HuH-7 (cell line): ENCODE measurements around the gene ECSIT.

ENCODE experiments used
- DNase-seq: peaks from one replicate; pipeline ENCODE4 v3.0.0; 2011; ENCODE audit warnings: low spot score

The ECSIT gene

DNA sequence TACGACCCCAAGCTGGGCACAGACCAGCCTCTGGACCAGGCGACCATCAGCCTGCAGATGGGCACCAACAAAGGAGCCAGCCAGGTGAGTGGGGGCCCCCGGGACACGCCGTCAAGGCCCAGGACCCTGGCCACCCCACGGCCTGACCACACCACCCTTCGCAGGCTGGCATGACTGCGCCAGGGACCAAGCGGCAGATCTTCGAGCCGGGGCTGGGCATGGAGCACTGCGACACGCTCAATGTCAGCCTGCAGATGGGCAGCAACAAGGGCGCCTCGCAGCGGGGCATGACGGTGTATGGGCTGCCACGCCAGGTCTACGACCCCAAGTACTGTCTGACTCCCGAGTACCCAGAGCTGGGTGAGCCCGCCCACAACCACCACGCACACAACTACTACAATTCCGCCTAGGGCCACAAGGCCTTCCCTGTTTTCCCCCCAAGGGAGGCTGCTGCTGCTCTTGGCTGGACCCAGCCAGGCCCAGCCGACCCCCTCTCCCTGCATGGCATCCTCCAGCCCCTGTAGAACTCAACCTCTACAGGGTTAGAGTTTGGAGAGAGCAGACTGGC lies 20.5 kb upstream of the ECSIT start:
- no peak for DNase-seq

DNA sequence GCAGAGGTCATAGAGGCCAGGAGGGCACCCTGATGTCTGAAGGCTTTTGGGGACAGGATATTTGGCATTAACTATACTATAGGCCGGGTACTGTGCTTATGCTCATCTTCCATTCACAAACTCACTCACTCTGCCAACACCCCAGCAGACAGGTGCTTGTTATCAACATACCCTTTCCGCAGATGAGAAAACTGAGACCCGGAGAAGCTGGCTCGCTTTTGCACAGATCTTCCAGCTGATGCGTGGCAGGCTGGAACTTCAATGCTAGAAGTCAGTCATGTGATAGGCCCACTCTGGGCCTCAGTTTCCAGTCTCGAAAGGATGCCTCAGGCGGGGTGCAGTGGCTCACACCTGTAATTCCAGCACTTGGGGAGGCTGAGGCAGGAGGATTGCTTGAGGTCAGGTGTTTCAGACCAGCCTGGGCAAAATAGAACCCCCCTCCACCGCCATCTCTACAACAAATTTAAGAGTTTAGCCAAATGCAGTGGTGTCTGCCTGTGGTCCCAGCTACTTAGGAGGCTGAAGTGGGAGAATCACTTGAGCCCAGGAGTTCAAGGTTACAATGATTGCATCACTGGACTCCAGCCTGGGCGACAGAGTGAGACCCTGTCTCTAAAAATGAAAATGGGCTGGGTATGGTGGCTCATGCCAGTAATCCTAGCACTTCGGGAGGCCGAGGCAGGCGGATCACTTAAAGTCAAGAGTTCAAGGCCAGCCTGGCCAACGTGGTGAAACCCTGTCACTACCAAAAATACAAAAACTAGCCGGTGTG lies 19.2 kb upstream of the ECSIT start:
- no peak for DNase-seq

DNA sequence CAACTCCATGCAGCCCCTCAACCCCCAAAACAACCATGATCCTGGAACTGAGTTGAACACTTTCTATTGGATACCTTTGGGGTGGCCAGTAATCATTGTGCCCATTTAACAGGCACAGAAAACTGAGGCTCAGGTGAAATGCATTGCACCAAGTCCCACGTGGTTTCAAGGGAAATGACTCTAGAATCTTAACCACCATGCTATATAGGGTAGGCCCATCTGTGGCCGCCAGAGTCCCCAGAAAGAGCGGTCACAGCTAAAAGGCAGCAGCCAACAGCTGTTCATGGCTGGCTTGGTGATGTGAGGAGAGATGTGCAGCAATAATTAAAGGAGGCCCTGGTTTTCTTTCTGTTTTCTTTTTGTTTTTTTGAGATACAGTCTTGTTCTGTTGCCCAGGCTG lies 12.3 kb upstream of the ECSIT start:
- no peak for DNase-seq

DNA sequence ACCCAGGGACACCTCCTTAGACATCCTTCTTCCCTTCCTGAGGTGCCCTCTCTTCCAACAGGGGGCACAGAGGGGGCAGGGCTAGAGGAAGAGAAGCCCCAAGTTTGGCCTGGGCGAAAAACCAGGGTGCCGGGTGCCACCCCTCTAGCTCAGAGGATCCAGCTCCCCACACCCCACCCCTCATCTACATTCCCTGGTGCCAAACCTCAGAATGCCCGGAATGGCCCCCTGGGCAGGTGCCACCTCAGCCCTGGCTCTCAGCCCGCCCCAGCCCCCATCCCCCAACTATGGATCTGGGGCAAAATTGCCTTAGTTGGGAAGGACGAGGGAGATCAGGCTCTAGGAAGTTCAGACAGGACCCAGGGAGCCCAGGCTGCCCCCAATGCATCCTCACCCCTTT lies 11.7 kb upstream of the ECSIT start:
- no peak for DNase-seq

DNA sequence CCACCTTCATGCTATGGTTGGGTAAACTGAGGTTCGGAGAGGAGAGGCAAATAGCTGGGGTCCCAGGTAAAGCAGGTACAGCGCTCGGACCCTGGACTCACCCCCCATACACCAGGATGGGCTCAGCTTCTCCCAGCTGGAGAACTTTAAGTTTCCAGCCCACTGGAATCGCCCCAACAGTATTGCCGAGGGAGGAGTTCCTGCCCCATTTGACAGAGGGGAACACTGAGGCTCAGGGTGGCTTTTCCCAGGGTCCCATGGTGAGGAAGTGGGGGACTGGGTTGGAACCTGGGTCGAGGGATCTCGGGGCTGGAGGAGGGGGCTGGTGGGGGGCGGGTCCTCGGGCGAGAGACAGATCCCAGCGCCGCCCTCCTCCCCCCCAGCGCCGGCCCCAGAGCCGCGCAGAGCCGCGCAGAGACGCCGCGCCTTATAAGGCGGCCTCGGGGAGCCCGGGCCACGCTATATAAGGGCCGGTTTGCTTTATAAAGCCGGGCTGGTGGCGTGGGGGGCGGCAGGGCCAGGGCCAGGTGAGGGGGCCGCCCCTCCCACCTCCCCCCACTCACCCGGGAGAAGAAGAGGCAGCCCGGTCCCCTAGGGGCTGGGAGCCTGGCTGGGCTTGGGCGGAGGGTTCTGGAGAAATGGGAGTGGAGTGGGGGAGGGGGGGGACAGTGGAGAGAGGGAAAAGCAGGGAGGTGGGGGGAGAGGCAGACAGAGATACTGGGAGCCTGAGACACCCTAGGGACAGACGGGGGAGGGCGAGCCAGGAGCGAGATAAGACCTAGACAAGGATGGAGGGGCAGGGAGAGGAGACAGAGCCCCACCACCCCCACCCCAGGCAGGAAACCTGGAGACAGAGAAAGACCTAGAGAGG lies 10.8 kb upstream of the ECSIT start:
- DNase-seq = no peak

DNA sequence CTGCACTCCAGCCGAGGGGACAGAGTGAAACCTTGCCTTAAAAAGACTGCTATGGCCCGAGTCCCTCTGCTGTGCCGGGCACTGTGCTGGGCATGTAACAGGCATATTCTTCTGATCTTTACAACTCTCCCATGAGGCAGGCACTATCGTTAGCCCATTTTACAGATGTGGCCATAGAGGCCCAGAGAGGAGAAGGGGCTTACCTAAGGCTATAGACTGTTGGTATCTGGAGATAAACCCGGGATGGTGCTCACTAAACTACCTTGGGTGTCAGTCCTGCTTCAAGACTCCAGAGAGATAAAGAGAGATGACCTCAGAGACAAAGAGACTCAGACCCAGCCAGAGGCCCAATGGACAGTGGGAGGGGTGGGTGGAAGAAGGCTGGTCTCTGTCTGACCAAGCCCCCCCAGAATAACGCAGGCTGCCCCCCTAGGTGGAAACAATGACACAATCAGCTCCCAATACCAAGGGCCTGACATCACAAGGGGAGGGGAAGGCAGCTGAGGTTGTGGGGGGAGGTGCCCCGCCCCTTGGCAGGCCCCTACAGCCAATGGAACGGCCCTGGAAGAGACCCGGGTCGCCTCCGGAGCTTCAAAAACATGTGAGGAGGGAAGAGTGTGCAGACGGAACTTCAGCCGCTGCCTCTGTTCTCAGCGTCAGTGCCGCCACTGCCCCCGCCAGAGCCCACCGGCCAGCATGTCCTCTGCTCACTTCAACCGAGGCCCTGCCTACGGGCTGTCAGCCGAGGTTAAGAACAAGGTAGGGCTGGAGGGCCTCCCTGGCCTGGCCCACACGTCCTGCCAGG lies 9.5 kb upstream of the ECSIT start, which contains the start of gene CNN1:
CNN1 (plus strand) TSS at position 620 of the 805 bp plus-strand sequence; CDS start at position 697, 77 bp downstream.
- no peak for DNase-seq

DNA sequence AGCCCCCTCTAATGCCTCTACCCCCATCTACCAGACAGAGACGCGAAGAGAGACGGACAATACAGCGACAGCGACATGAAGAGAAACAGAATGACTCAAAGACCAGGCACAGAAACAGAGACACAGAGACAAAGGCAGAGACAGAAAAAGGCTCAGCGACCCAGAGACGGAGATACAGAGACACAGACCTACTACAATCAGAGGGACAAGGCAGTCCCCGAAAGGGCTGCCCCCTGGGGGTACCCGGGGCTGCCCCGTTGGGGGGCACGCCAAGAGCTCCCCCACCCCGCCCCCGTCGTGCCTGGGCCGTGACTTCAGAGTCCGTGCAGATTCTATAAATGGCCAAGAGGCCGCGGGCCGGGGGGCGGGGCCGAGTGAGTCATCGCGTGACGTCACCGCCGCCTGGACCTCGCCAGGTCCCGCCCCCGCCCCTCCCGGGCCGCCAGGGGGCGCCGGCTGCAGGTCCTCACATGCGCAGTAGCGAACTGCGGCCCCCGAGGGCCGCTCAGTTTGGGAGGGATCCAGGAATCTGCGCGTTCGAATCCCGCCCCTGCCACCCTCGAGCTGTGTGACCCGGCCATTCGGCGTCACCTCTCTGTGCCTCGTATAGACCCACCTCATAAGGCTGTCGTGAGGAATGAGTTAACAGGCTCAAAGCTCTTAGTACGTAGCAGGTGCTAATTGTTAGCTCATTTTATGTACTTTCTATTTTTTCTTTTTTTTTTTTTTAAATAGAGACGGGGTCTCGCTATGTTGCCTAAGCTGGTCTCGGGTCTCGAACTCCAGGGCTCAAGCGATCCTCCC lies 7.1 kb upstream of the ECSIT start:
- peak; percentile 89 for DNase-seq

DNA sequence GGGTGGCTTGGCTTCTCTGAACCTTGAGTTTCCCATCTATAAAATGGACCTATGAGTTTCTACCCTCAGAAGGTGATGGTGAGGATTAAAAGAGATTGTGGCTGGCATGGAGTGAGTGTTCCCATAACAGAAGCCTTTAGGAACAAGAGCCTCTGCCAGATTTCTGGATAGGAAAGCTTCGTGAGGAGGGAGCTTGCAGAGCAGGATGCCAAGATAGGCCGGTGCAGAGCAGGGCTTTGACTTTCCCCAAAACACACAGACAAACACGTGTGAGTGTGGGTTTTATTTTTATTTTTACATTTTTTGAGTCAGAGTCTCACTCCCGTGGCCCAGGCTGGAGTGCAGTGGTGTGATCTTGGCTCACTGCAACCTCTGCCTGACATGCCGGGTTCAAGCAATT lies 6.0 kb upstream of the ECSIT start:
- no peak for DNase-seq

DNA sequence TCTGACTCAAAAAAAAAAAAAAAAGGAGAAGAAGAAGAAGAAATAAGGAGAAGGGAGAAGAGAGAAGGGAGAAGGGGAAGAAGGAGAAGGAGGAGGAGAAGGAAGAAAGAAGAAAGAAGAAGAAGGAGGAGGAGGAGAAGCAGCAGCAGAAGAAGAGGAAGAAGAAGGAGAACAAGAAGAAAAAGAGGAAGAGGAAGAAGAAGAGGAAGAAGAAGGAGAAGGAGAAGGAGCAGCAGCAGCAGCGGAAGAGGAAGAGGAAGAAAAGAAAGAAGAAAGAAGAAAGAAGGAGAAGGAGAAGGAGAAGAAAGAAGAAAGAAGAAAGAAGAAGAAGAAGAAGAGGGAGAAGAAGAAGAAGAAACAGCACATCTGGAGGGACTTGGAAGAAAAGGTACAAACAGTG lies 5.6 kb upstream of the ECSIT start:
- no peak for DNase-seq

DNA sequence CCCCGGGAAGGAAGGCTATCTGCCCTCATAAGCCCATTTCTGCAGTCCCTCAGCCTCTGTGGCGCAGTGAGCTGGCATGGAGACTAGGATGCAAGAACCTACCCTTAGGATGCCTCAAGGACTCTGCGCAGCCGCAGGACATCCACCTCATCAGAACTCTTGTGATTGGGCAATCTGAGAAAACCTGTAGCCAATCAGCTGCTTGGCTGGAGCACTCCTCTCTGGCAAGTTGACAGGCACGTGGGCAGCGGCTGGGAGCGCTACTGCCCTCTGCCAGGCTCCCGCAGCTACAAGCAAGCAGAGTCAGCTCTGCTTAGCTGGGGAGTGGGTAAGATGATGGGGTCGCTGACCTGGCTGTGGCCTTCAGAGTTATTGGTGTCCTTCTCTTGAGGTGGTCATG lies 1.5 kb upstream of the ECSIT start:
- no peak for DNase-seq

DNA sequence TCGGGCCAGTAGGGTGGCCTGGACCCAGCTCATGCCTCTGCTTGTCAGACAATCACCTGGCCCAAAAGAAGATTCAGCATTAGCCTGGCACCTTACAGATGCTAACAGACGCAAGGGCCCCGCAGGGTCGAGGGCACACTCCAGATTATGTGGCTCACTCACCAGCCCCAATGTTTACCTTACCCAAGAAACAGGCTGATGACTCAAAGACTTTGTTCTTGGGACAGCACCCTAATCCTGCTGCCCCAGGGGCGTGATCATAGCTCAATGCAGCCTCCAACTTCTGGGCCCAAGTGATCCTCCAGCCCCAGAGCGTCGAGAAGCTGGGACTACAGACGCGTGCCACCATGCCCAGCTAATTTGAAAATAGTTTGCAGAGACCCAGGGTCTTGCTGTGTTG lies 9.8 kb downstream of the ECSIT start:
- DNase-seq = no peak

DNA sequence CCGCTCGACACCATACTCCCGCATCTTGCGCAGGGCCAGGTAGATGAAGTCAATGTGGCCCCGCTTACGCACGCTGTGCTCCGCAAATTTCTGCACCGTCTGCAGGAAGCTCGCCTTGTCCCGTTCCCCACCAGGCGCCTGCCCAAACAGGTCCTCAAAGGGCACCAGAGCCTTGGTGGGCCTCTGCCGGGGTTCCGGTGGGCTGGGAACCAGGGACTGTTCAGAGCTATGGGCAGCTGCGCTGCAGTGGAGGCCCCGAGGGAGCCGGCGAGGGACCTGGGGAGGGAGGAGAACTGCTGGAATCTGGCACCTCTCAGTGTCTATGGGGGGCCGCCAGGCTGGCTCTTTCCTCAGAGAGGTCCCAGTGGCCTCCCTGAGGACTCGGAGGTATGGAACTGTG lies 15.0 kb downstream of the ECSIT start:
- no peak for DNase-seq

DNA sequence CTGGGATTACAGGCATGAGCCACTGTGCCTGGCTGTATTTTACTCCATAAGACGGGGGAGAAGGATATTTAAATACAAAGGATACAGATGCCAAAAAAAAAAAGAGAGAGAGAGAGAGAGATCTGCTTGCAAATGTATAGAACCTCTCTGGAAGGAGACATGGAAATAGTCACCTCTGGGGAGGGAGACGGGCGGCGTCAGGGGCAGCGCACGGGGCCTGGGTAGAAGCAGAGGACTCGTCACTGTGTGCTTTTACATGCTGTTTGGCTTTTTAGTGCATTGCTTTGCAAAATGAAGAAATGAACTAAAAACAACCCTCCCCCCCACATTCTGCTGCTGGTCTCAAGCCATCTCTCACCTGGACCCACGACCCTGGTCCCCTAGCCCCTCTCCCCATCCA lies 18.5 kb downstream of the ECSIT start:
- DNase-seq = no peak

DNA sequence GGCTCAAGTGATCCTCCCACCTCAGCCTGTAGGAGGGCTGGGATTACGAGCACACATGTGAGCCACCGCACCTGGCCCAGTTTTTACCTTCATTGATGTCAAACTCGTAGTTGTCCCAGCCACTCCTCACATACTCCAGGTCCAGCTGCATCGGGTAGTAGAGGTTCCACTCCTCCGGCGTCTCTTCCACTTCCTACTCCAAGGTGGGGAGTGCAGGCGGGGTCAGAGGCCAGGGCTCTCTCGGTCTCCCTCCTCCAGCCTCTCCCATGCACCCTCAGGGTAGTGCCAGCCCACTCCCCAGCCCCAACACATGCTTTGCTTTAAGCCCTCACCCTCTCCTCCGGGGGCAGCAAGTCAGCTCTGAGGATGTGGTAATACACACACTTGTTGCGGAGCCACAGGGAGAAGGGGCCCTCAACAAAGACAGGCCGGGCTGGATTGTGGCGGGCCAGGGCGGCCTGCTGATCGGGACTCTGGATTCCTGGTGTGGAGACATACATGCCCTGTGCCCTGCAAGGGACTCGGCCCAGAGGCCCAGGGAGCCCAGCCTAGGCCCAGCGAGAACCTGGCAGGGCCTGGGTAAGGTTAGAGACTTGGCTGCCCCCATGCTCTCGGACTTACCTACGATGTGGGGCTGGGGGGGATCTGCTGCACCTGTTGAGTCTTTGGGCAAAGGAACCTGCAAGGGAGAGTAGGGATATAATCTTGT lies 21.4 kb downstream of the ECSIT start:
- DNase-seq = no peak

DNA sequence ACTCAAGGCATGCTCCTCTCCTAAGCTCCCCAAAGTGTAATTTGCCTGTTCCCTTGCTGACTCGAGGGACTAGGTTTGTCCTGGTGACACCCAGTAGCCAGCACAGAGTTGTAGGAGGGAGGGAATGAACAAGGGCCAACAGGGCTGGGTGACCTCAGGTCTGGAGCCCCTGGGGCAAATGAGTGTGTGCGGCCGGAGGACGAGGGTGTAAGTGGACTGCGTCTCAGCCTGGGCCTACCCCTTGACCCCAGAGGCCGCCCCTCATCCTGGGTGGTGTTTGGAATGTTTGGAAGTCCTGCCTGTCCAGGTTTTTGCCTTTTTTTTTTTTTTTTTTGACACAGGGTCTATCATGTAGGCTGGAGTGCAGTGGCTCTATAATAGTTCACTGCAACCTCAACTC lies 22.0 kb downstream of the ECSIT start:
- no peak for DNase-seq

DNA sequence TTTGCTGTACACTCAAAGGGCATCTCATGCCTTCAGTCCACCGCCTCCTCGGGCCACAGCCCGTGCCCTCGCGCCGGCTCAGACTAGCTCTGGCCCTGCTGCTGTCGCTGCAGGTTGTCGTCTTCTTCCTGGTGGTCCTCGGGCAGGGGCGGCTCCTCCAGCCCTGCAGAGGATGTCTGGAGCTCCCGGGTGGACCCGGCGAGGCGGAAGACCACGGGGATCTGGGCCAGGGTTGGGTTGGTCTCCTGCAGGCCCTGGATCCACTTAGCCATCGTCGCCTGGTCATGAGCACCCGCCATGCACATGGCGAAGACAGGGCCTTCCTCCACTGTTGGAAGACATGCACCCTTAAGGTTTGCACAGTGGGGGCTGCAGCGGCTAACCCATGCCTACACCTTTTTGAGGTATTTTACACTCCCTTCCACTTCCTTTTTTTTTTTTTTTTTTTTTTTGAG lies 22.8 kb downstream of the ECSIT start:
- no peak for DNase-seq

DNA sequence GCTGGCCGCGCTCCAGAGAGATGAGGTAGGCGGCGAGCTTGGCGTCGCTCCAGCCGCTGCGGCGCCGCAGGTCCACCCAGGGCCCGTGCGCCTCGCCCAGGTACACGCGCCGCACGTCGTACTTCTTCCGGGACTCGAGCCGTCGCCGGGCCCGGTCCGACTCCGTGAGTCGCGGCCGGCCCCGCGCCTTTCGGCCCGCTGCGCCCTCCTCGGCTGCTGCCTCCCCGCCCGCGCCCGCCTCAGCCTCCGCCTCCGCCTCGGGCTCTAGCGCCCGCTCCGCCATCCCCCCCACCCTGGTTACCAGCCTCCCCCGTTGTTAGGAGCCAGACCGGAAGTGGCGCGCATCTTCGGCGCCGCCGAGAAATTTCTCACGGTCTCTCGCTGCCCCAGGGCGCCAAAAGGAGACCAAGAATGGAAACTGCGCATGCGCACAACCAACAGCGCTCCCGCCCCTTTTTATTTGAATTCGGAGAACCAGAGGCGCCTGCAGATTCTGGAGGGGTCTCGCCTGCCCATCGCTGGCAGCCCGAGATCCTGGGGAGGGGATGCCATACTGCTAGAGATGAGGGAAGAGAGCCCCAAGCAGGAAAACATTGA lies 23.3 kb downstream of the ECSIT start, which contains the start of gene ZNF653:
ZNF653 (minus strand) TSS at position 336 of the 597 bp plus-strand sequence; CDS start at position 283, 53 bp downstream.
- DNase-seq = peak; percentile 95

DNA sequence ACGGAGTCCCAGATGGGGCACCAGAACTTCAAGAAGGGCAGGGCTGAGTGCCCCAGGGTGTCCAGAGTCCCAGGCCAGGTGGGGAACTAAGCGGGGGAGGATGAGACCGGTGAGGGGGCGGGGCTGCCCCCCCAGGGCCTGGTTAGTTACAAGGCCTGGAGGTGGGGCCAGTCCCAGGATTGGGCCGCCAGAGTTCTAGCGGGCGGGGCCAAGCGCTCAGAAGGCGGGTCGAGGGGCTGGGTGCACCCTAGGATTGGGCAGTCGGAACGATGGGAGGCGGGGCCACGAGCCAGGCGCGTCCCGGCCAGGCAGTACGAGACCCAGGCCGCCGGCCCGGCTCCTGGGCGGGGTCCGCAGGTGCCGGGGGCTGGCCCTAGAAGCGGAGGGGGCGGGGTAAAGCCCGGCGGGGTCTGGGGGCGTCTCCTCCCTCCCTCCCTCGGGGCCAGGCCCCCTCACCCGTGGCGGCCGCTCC lies 23.9 kb downstream of the ECSIT start:
- peak; percentile 86 for DNase-seq

DNA sequence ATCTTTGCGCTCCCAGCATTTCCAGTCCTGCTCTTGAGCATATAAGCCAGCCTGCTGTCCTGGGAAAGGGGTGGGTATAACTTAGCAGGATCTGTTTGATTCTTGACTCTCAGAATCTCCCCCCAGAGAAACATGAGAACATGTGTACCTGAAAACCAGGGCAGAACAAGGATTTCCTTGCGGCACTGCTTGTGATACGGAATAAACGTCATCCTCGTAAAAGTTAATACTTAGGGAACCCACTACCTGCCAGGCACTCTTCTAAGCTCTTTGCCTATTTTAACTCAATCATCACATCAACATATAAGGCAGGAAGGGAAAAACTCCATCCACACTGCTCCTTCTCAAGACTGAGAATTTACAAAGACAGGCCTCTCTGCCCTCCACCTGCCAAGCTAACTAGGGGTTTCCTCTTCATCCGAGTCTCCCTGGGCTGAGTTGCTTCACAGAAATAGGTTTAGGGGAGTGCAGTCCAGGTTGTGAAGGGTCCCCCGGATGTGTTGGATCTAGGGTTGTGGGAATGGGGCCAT lies 24.4 kb downstream of the ECSIT start:
- no peak for DNase-seq
